HG03097 (cell line): ENCODE data around the gene TBC1D4.

ENCODE experiments used
- ATAC-seq: cut with Tn5 transposase; IDR thresholded peaks from one replicate; pipeline ENCODE4 v1.9.1; 2021; ENCODE audit not compliant: unreplicated experiment, low FRiP score

Gene TBC1D4

GRCh38 chr13:75395066-75395465, 86.9 kb downstream of the TBC1D4 start:
- no peak for ATAC-seq

GRCh38 chr13:75393839-75394520, 88.0 kb downstream of the TBC1D4 start:
- no peak for ATAC-seq

- ATAC-seq, result no peak
These were observed 90.4 kb downstream of the TBC1D4 start for GRCh38 chr13:75391432-75392100.

GRCh38 chr13:75390229-75390628, 91.7 kb downstream of the TBC1D4 start:
- ATAC-seq, result no peak

- no peak for ATAC-seq
These were observed 96.3 kb downstream of the TBC1D4 start for GRCh38 chr13:75385708-75386083.

GRCh38 chr13:75384879-75385707, 96.9 kb downstream of the TBC1D4 start:
- ATAC-seq, result no peak

- no peak for ATAC-seq
These were observed 98.8 kb downstream of the TBC1D4 start for GRCh38 chr13:75383064-75383715.

- ATAC-seq, result no peak
These were observed 103.7 kb downstream of the TBC1D4 start for GRCh38 chr13:75378301-75378700.

- no peak for ATAC-seq
These were observed 105.1 kb downstream of the TBC1D4 start for GRCh38 chr13:75376792-75377402.

- no peak for ATAC-seq
These were observed 106.6 kb downstream of the TBC1D4 start for GRCh38 chr13:75375329-75375728.

GRCh38 chr13:75373988-75374387, 108.0 kb downstream of the TBC1D4 start:
- ATAC-seq, result no peak

- no peak for ATAC-seq
These were observed 108.8 kb downstream of the TBC1D4 start for GRCh38 chr13:75372923-75373841.

GRCh38 chr13:75372517-75372916, 109.5 kb downstream of the TBC1D4 start:
- peak; percentile 43 for ATAC-seq

GRCh38 chr13:75371203-75371602, 110.8 kb downstream of the TBC1D4 start:
- no peak for ATAC-seq

- ATAC-seq, result no peak
These were observed 111.2 kb downstream of the TBC1D4 start for GRCh38 chr13:75370774-75371173.

- no peak for ATAC-seq
These were observed 112.0 kb downstream of the TBC1D4 start for GRCh38 chr13:75369981-75370380.

GRCh38 chr13:75368167-75368566, 113.8 kb downstream of the TBC1D4 start:
- no peak for ATAC-seq

- no peak for ATAC-seq
These were observed 115.3 kb downstream of the TBC1D4 start for GRCh38 chr13:75366380-75367280.
